NCI-H146 treated with DMSO at 0.1 percent for 48 hours (cell line): ENCODE data around the gene TP53I13.

Experiments
- DNase-seq: peaks from one replicate; lab custom pipeline; 2025; ENCODE audit not compliant: unreplicated experiment; lab: John Stamatoyannopoulos, UW

Gene TP53I13

GRCh38 chr17:29567304-29567553 is 1.3 kb upstream of the TP53I13 start:
- DNase-seq: no peak

GRCh38 chr17:29567554-29568330 is 759 bp upstream of the TP53I13 start:
- peak; percentile 46 for DNase-seq

GRCh38 chr17:29569245-29569950 is 897 bp downstream of the TP53I13 start:
- no peak for DNase-seq

GRCh38 chr17:29570521-29570920 is 2.0 kb downstream of the TP53I13 start:
- no peak for DNase-seq

GRCh38 chr17:29571486-29571882 is 3.0 kb downstream of the TP53I13 start:
- no peak for DNase-seq

- no peak for DNase-seq
Measured at GRCh38 chr17:29571883-29572681, 3.6 kb downstream of the TP53I13 start.

GRCh38 chr17:29572691-29573557 is 4.4 kb downstream of the TP53I13 start:
- no peak for DNase-seq

- no peak for DNase-seq
Measured at GRCh38 chr17:29573558-29573869, 5.0 kb downstream of the TP53I13 start.

- no peak for DNase-seq
Measured at GRCh38 chr17:29573871-29574731, 5.6 kb downstream of the TP53I13 start.

GRCh38 chr17:29574732-29575510 is 6.4 kb downstream of the TP53I13 start:
- DNase-seq: no peak

GRCh38 chr17:29575511-29576213 is 7.2 kb downstream of the TP53I13 start:
- no peak for DNase-seq

GRCh38 chr17:29576214-29577000 is 7.9 kb downstream of the TP53I13 start:
- no peak for DNase-seq

- no peak for DNase-seq
Measured at GRCh38 chr17:29577001-29577370, 8.5 kb downstream of the TP53I13 start.

GRCh38 chr17:29577385-29578211 is 9.1 kb downstream of the TP53I13 start:
- DNase-seq: no peak

- no peak for DNase-seq
Measured at GRCh38 chr17:29578626-29579485, 10.4 kb downstream of the TP53I13 start.
